Measurements from ENCODE around the gene RALGPS2. TPM values are rescaled to one million over a fixed set of nuclear protein-coding genes. Genes with fewer than 3 reads are reported as not detected.

Gene RALGPS2
- total RNA-seq, 1 donor from 2014 or later = 29.8 TPM

DNA sequence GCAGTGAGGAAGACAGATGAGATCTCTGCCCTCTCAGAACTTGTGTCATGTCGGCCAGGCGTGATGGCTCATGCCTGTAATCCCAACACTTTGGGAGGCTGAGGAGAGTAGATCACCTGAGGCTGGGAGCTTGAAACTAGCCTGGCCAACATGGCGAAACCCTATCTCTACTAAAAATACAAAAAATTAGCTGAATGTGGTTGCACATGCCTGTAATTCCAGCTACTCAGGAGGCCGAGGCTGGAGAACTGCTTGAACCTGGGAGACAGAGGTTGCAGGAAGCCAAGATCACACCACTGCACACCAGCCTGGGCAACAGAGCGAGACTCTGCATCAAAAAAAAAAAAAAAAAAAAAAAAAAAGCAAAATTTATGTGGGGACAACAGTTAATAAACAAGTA is 40.9 kb upstream of the RALGPS2 start:
- H3K27me3 Mint-ChIP-seq (ENCODE audit: unreplicated experiment) = no peaks in the 10 kb centered on the region
- H3K4me1 Mint-ChIP-seq (ENCODE audit: unreplicated experiment) = no peaks in the 10 kb centered on the region
- H3K36me3 Mint-ChIP-seq (ENCODE audit: low read depth, unreplicated experiment) = no peaks in the 10 kb centered on the region
- H3K9me3 Mint-ChIP-seq (ENCODE audit: unreplicated experiment) = no peaks in the 10 kb centered on the region
- no peak overlapping the region for H3K4me3 Mint-ChIP-seq (ENCODE audit: unreplicated experiment)
- TF ChIP-seq, protein P1, sequence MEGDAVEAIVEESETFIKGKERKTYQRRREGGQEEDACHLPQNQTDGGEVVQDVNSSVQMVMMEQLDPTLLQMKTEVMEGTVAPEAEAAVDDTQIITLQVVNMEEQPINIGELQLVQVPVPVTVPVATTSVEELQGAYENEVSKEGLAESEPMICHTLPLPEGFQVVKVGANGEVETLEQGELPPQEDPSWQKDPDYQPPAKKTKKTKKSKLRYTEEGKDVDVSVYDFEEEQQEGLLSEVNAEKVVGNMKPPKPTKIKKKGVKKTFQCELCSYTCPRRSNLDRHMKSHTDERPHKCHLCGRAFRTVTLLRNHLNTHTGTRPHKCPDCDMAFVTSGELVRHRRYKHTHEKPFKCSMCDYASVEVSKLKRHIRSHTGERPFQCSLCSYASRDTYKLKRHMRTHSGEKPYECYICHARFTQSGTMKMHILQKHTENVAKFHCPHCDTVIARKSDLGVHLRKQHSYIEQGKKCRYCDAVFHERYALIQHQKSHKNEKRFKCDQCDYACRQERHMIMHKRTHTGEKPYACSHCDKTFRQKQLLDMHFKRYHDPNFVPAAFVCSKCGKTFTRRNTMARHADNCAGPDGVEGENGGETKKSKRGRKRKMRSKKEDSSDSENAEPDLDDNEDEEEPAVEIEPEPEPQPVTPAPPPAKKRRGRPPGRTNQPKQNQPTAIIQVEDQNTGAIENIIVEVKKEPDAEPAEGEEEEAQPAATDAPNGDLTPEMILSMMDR (IDR thresholded peaks at IDR 0.05; ENCODE audit: unreplicated experiment) = no peak
- H3K27ac Mint-ChIP-seq (ENCODE audit: unreplicated experiment) = no peak overlapping the region
- no peak for DNase-seq (ENCODE audit: low spot score)

DNA sequence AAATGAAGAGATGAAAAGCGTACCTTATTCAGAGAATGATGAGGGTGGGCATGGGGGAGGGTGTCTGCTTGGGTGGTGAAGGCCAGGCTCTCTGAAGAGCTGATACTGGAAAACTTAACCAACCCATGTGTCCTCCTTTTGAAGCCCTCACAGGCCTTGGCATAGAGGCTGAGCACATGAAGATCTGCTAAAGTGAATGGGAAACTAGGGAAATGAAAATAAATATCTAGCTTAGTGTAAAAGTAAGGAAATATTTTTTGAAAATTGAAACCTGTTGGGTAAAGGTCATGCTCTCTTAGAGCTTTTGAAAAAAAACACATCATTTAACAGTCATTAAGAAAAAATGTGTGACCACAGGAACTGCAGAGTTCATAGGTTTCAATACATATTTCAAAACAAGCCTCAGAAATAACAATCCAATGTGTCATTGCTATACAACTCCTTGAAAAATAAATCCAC is 40.5 kb upstream of the RALGPS2 start:
- DNase-seq (ENCODE audit: low spot score) = no peak
- Mint-ChIP-seq H3K4me3 (ENCODE audit: unreplicated experiment) (no peak overlapping the region), H3K36me3 (ENCODE audit: low read depth, unreplicated experiment) (no peaks in the 10 kb centered on the region), H3K4me1 (ENCODE audit: unreplicated experiment) (no peaks in the 10 kb centered on the region), H3K9me3 (ENCODE audit: unreplicated experiment) (no peaks in the 10 kb centered on the region), H3K27ac (ENCODE audit: unreplicated experiment) (no peak overlapping the region), H3K27me3 (ENCODE audit: unreplicated experiment) (no peaks in the 10 kb centered on the region)
- TF ChIP-seq, protein P1 (IDR thresholded peaks at IDR 0.05; ENCODE audit: unreplicated experiment) = no peak

DNA sequence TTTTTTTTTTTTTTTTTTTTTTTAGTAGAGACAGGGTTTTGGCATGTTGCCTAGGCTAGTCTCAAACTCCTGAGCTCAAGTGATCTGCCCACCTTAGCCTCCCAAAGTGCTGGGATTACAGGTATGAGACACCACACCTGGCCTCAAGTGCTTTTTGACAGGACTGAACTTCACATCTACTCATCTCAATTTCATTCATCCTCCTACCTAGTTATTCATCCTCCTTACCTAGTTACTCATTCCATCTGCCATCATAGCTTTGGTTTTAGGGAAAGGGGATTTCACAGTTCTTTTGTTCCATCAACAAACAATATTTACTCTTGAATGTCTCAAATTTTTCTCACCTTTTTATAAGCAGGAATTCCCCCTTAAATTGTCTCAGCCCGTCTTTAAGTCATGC is 38.6 kb upstream of the RALGPS2 start:
- TF ChIP-seq, protein P1 (IDR thresholded peaks at IDR 0.05; ENCODE audit: unreplicated experiment) = no peak
- H3K9me3 Mint-ChIP-seq (ENCODE audit: unreplicated experiment) = no peaks in the 10 kb centered on the region
- DNase-seq (ENCODE audit: low spot score) = no peak
- H3K27me3 Mint-ChIP-seq (ENCODE audit: unreplicated experiment) = no peaks in the 10 kb centered on the region
- no peak overlapping the region for H3K27ac Mint-ChIP-seq (ENCODE audit: unreplicated experiment)
- H3K4me1 Mint-ChIP-seq (ENCODE audit: unreplicated experiment) = no peaks in the 10 kb centered on the region
- H3K4me3 Mint-ChIP-seq (ENCODE audit: unreplicated experiment) = no peak overlapping the region
- no peaks in the 10 kb centered on the region for H3K36me3 Mint-ChIP-seq (ENCODE audit: low read depth, unreplicated experiment)

DNA sequence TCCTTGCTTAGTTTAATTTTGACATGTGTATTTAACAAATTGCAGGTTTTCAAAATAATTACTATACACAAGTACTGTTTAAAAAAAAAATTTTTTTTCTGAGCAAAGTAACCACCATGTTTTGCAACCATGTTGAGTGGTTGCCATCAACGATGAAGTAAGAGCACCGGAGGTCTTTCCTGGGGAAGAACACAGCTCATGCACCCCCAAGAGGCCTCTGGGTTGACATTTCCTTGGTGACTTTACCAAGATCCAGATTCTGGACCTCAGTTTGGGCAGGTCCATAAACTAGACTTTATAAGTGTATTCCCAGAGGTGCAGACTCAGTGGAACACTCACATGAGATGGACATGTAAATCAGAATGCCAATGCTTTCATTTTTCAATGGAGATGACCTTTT is 36.8 kb upstream of the RALGPS2 start:
- TF ChIP-seq, protein P1 (IDR thresholded peaks at IDR 0.05; ENCODE audit: unreplicated experiment) = no peak
- Mint-ChIP-seq H3K27ac (ENCODE audit: unreplicated experiment) (no peak overlapping the region), H3K4me1 (ENCODE audit: unreplicated experiment) (no peaks in the 10 kb centered on the region)

GRCh38 chr1:178689769-178690168 is 35.3 kb upstream of the RALGPS2 start:
- Mint-ChIP-seq H3K36me3 (ENCODE audit: low read depth, unreplicated experiment) (no peaks in the 10 kb centered on the region), H3K4me3 (ENCODE audit: unreplicated experiment) (no peak overlapping the region), H3K27ac (ENCODE audit: unreplicated experiment) (no peak overlapping the region), H3K27me3 (ENCODE audit: unreplicated experiment) (no peaks in the 10 kb centered on the region), H3K4me1 (ENCODE audit: unreplicated experiment) (no peaks in the 10 kb centered on the region), H3K9me3 (ENCODE audit: unreplicated experiment) (no peaks in the 10 kb centered on the region)
- DNase-seq (ENCODE audit: low spot score) = no peak
- TF ChIP-seq, protein P1 (IDR thresholded peaks at IDR 0.05; ENCODE audit: unreplicated experiment) = no peak

More for the DNA sequence above, 36.8 kb upstream of the RALGPS2 start:
- H3K27me3 Mint-ChIP-seq (ENCODE audit: unreplicated experiment) = no peaks in the 10 kb centered on the region
- H3K36me3 Mint-ChIP-seq (ENCODE audit: low read depth, unreplicated experiment) = no peaks in the 10 kb centered on the region
- no peak overlapping the region for H3K4me3 Mint-ChIP-seq (ENCODE audit: unreplicated experiment)
- no peaks in the 10 kb centered on the region for H3K9me3 Mint-ChIP-seq (ENCODE audit: unreplicated experiment)
- no peak for DNase-seq (ENCODE audit: low spot score)
